ENCODE data around the gene CDH22.

Gene CDH22

GRCh38 chr20:46323557-46323956 lies 15.3 kb upstream of the CDH22 start:
- DNase-seq (ENCODE audit: low spot score) = no peak

GRCh38 chr20:46322641-46323040 lies 14.3 kb upstream of the CDH22 start:
- no peak for DNase-seq (ENCODE audit: low spot score)

GRCh38 chr20:46317685-46318177 lies 9.4 kb upstream of the CDH22 start:
- DNase-seq (ENCODE audit: low spot score) = no peak

GRCh38 chr20:46316984-46317684 lies 8.8 kb upstream of the CDH22 start:
- no peak for DNase-seq (ENCODE audit: low spot score)

GRCh38 chr20:46315311-46315710 lies 7.0 kb upstream of the CDH22 start:
- DNase-seq (ENCODE audit: low spot score) = no peak

- no peak for DNase-seq (ENCODE audit: low spot score)
These were observed 4.9 kb upstream of the CDH22 start for GRCh38 chr20:46312945-46313861.

GRCh38 chr20:46312075-46312944 lies 4.0 kb upstream of the CDH22 start:
- DNase-seq (ENCODE audit: low spot score) = no peak

GRCh38 chr20:46311719-46312074 lies 3.4 kb upstream of the CDH22 start:
- no peak for DNase-seq (ENCODE audit: low spot score)

- DNase-seq (ENCODE audit: low spot score) = no peak
These were observed 2.8 kb upstream of the CDH22 start for GRCh38 chr20:46311039-46311650.

GRCh38 chr20:46309945-46310344 lies 1.6 kb upstream of the CDH22 start:
- no peak for DNase-seq (ENCODE audit: low spot score)

- DNase-seq (ENCODE audit: low spot score) = no peak
These were observed 370 bp downstream of the CDH22 start for GRCh38 chr20:46307999-46308257.

GRCh38 chr20:46307139-46307998 lies 929 bp downstream of the CDH22 start:
- DNase-seq (ENCODE audit: low spot score) = peak; percentile 90

- DNase-seq (ENCODE audit: low spot score) = no peak
These were observed 1.6 kb downstream of the CDH22 start for GRCh38 chr20:46306743-46307138.

- DNase-seq (ENCODE audit: low spot score) = no peak
These were observed 2.3 kb downstream of the CDH22 start for GRCh38 chr20:46305973-46306360.

GRCh38 chr20:46305331-46305972 lies 2.8 kb downstream of the CDH22 start:
- no peak for DNase-seq (ENCODE audit: low spot score)

- no peak for DNase-seq (ENCODE audit: low spot score)
These were observed 3.4 kb downstream of the CDH22 start for GRCh38 chr20:46304852-46305251.

GRCh38 chr20:46304361-46304760 lies 3.9 kb downstream of the CDH22 start:
- DNase-seq (ENCODE audit: low spot score) = no peak

GRCh38 chr20:46303176-46303956 lies 4.9 kb downstream of the CDH22 start:
- DNase-seq (ENCODE audit: low spot score) = no peak

GRCh38 chr20:46302106-46302505 lies 6.2 kb downstream of the CDH22 start:
- DNase-seq (ENCODE audit: low spot score) = no peak

- no peak for DNase-seq (ENCODE audit: low spot score)
These were observed 8.0 kb downstream of the CDH22 start for GRCh38 chr20:46300281-46300680.

All from GM03348 (cell line).